SU-DHL-6 (cell line): ENCODE results near the gene GABRB1.

Source experiments
- H2AFZ ChIP-seq: fragments of 200-600 bp; sonication (generic); 2 replicates; pipeline ENCODE4 v1.6.1; 2014; ENCODE audit warnings: low read depth, mild to moderate bottlenecking, moderate library complexity, mixed read lengths, antibody characterized with exemption, low read length; ENCODE audit not compliant: severe bottlenecking
- H3F3A ChIP-seq: fragments of 200-600 bp; shearing (Covaris generic); 2 replicates; pipeline ENCODE4 v1.6.0; 2016; ENCODE audit warnings: antibody characterized with exemption, mild to moderate bottlenecking; ENCODE audit not compliant: insufficient read depth
- H3K27ac ChIP-seq: fragments of 200-600 bp; sonication (generic); 2 replicates; pipeline ENCODE4 v1.5.1; 2016; ENCODE audit warnings: low read depth, mild to moderate bottlenecking, low read length, moderate library complexity, mixed read lengths
- H3K27me3 ChIP-seq: fragments of 200-600 bp; sonication (generic), shearing (Covaris generic); 2 replicates; pipeline ENCODE4 v1.6.0; 2014; ENCODE audit warnings: mild to moderate bottlenecking, low read length
- H3K36me3 ChIP-seq: fragments of 200-600 bp; sonication (generic); 2 replicates; pipeline ENCODE4 v1.6.1; 2014; ENCODE audit warnings: mild to moderate bottlenecking, low read length, mixed read lengths
- H3K4me2 ChIP-seq: fragments of 300-600, 200-600 bp; shearing (Covaris generic), sonication (generic); 2 replicates; pipeline ENCODE4 v1.6.0; 2014; ENCODE audit warnings: low read length, low read depth, mild to moderate bottlenecking; ENCODE audit not compliant: poor library complexity, severe bottlenecking
- H3K4me3 ChIP-seq: fragments of 200-600 bp; sonication (generic); 2 replicates; pipeline ENCODE4 v1.5.1; 2014; ENCODE audit warnings: antibody characterized with exemption, low read length, mild to moderate bottlenecking, mixed read lengths; ENCODE audit not compliant: insufficient read depth, poor library complexity, severe bottlenecking
- H3K79me2 ChIP-seq: fragments of 200-600 bp; sonication (generic); 2 replicates; pipeline ENCODE4 v1.6.1; 2014; ENCODE audit warnings: mild to moderate bottlenecking, low read length, moderate library complexity; ENCODE audit not compliant: insufficient read depth
- H3K9ac ChIP-seq: fragments of 200-600 bp; sonication (generic); 2 replicates; pipeline ENCODE4 v1.7.0; 2014; ENCODE audit warnings: mild to moderate bottlenecking, low read length
- H3K9me2 ChIP-seq: fragments of 200-600 bp; sonication (generic); replicated peaks from 2 replicates; pipeline ENCODE4 v1.6.1; 2014; ENCODE audit warnings: low read length; ENCODE audit not compliant: insufficient read depth
- H3K9me3 ChIP-seq: fragments of 200-600 bp; sonication (generic); 2 replicates; pipeline ENCODE4 v1.6.1; 2014; ENCODE audit warnings: low read length, mixed read lengths; ENCODE audit not compliant: insufficient read depth
- H4K20me1 ChIP-seq: fragments of 200-600 bp; sonication (generic); 2 replicates; pipeline ENCODE4 v1.6.1; 2014; ENCODE audit warnings: low read depth, mild to moderate bottlenecking, antibody characterized with exemption, low read length, moderate library complexity, mixed read lengths
- CTCF ChIP-seq: fragments of 200-600 bp; sonication (generic); IDR thresholded peaks from one replicate; pipeline ENCODE4 v1.5.1; 2017; ENCODE audit warnings: antibody characterized with exemption, mild to moderate bottlenecking, low read length, moderate library complexity; ENCODE audit not compliant: insufficient read depth, poor library complexity, severe bottlenecking
- EZH2phosphoT487 ChIP-seq: fragments of 200-600 bp; sonication (generic), shearing (Covaris generic); conservative IDR thresholded peaks from 2 replicates; pipeline ENCODE4 v1.6.1; 2018; ENCODE audit warnings: mild to moderate bottlenecking, antibody characterized with exemption, low read length, moderate library complexity, mixed read lengths

Gene GABRB1

GRCh38 chr4:47263721-47264120 lies 232.4 kb downstream of the GABRB1 start:
- Histone ChIP-seq H3K9ac (no peak overlapping the region), H3K27me3 (no peaks in the 10 kb centered on the region), H3K36me3 (no peaks in the 10 kb centered on the region), H3K9me2 (no peaks in the 10 kb centered on the region), H3F3A (no peaks in the 10 kb centered on the region), H3K79me2 (no peaks in the 10 kb centered on the region), H3K9me3 (no peaks in the 10 kb centered on the region), H3K4me3 (no peak overlapping the region), H3K27ac (no peak overlapping the region), H3K4me2 (no peak overlapping the region), H4K20me1 (no peaks in the 10 kb centered on the region), H2AFZ (no peak overlapping the region)
- TF ChIP-seq CTCF: no peak
- no peak for TF ChIP-seq EZH2phosphoT487

- no peaks in the 10 kb centered on the region for H3K36me3 ChIP-seq
- no peak overlapping the region for H3K9ac ChIP-seq
- no peak for TF ChIP-seq CTCF
- TF ChIP-seq EZH2phosphoT487: no peak
- H3K27me3 ChIP-seq: no peaks in the 10 kb centered on the region
- no peaks in the 10 kb centered on the region for H3F3A ChIP-seq
- H3K79me2 ChIP-seq: no peaks in the 10 kb centered on the region
- H3K4me2 ChIP-seq: no peak overlapping the region
- no peaks in the 10 kb centered on the region for H3K9me3 ChIP-seq
- H3K9me2 ChIP-seq: no peaks in the 10 kb centered on the region
- no peak overlapping the region for H3K27ac ChIP-seq
- H3K4me3 ChIP-seq: no peak overlapping the region
- no peaks in the 10 kb centered on the region for H4K20me1 ChIP-seq
- H2AFZ ChIP-seq: no peak overlapping the region
These were observed 239.0 kb downstream of the GABRB1 start for GRCh38 chr4:47270201-47270888.

GRCh38 chr4:47271291-47271690 lies 239.9 kb downstream of the GABRB1 start:
- H3F3A ChIP-seq: no peaks in the 10 kb centered on the region
- H3K4me2 ChIP-seq: no peak overlapping the region
- no peaks in the 10 kb centered on the region for H4K20me1 ChIP-seq
- H3K36me3 ChIP-seq: no peaks in the 10 kb centered on the region
- H3K9me2 ChIP-seq: no peaks in the 10 kb centered on the region
- no peak overlapping the region for H3K9ac ChIP-seq
- no peak overlapping the region for H3K4me3 ChIP-seq
- H3K27me3 ChIP-seq: no peaks in the 10 kb centered on the region
- H3K27ac ChIP-seq: no peak overlapping the region
- no peak for TF ChIP-seq EZH2phosphoT487
- no peak for TF ChIP-seq CTCF
- H3K9me3 ChIP-seq: no peaks in the 10 kb centered on the region
- H2AFZ ChIP-seq: no peak overlapping the region
- no peaks in the 10 kb centered on the region for H3K79me2 ChIP-seq
